ENCODE measurements around the gene GPC5.

DNA sequence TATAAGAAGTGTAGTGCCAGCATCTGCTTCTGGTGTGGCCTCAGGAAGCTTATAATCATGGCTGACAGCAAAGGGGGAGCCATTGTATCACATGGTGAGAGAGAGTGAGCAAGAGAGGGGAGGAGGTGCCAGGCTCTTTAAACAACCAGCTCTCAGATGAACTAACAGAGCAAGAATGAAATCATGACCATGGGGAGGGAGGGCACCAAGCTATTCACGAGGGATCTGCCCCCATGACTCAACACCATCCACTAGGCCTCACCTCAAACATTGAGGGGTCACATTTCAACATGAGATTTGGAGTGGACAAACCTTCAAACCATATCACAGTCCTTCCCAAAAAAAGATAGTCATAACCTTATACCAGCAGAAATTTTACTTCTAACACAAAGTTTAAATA lies 174.0 kb downstream of the GPC5 start:
- TF ChIP-seq, protein P1, sequence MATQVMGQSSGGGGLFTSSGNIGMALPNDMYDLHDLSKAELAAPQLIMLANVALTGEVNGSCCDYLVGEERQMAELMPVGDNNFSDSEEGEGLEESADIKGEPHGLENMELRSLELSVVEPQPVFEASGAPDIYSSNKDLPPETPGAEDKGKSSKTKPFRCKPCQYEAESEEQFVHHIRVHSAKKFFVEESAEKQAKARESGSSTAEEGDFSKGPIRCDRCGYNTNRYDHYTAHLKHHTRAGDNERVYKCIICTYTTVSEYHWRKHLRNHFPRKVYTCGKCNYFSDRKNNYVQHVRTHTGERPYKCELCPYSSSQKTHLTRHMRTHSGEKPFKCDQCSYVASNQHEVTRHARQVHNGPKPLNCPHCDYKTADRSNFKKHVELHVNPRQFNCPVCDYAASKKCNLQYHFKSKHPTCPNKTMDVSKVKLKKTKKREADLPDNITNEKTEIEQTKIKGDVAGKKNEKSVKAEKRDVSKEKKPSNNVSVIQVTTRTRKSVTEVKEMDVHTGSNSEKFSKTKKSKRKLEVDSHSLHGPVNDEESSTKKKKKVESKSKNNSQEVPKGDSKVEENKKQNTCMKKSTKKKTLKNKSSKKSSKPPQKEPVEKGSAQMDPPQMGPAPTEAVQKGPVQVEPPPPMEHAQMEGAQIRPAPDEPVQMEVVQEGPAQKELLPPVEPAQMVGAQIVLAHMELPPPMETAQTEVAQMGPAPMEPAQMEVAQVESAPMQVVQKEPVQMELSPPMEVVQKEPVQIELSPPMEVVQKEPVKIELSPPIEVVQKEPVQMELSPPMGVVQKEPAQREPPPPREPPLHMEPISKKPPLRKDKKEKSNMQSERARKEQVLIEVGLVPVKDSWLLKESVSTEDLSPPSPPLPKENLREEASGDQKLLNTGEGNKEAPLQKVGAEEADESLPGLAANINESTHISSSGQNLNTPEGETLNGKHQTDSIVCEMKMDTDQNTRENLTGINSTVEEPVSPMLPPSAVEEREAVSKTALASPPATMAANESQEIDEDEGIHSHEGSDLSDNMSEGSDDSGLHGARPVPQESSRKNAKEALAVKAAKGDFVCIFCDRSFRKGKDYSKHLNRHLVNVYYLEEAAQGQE (IDR thresholded peaks at IDR 0.05) = no peak
- TF ChIP-seq, protein P2, sequence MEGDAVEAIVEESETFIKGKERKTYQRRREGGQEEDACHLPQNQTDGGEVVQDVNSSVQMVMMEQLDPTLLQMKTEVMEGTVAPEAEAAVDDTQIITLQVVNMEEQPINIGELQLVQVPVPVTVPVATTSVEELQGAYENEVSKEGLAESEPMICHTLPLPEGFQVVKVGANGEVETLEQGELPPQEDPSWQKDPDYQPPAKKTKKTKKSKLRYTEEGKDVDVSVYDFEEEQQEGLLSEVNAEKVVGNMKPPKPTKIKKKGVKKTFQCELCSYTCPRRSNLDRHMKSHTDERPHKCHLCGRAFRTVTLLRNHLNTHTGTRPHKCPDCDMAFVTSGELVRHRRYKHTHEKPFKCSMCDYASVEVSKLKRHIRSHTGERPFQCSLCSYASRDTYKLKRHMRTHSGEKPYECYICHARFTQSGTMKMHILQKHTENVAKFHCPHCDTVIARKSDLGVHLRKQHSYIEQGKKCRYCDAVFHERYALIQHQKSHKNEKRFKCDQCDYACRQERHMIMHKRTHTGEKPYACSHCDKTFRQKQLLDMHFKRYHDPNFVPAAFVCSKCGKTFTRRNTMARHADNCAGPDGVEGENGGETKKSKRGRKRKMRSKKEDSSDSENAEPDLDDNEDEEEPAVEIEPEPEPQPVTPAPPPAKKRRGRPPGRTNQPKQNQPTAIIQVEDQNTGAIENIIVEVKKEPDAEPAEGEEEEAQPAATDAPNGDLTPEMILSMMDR (IDR thresholded peaks at IDR 0.05; ENCODE audit: low read depth, low read length, missing input control) = no peak
- TF ChIP-seq GABPA (IDR thresholded peaks at IDR 0.05 in 1 of 2, conservative IDR thresholded peaks at IDR 0.05 in 1 of 2) (no peak), RXRA (IDR thresholded peaks at IDR 0.05) (no peak), TAF1 (conservative IDR thresholded peaks at IDR 0.05) (no peak), EGR1 (IDR thresholded peaks at IDR 0.05; ENCODE audit: low read depth in 2 of 2) (no peak), RAD21 (IDR thresholded peaks at IDR 0.05) (no peak), JUND (IDR thresholded peaks at IDR 0.05) (no peak), NR2F2 (IDR thresholded peaks at IDR 0.05) (no peak), YY1 (IDR thresholded peaks at IDR 0.05) (no peak)
- TF ChIP-seq, protein P3, sequence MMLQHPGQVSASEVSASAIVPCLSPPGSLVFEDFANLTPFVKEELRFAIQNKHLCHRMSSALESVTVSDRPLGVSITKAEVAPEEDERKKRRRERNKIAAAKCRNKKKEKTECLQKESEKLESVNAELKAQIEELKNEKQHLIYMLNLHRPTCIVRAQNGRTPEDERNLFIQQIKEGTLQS (IDR thresholded peaks at IDR 0.05) = no peak
- TF ChIP-seq, protein P4, sequence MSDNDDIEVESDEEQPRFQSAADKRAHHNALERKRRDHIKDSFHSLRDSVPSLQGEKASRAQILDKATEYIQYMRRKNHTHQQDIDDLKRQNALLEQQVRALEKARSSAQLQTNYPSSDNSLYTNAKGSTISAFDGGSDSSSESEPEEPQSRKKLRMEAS (IDR thresholded peaks at IDR 0.05) = no peak
